CD14-positive monocyte (primary cell): Measurements from ENCODE around the gene GTF3C2. TPM values are rescaled to one million over a fixed set of nuclear protein-coding genes. Genes with fewer than 3 reads are reported as not detected.

ENCODE experiments used
- DNase-seq, 3 donors: peaks; one replicate each; pipeline ENCODE4 v3.0.0-alpha.2; 2011 to 2022
- H2AFZ ChIP-seq: 2 replicates; pipeline ENCODE4 v1.6.0; 2012; ENCODE audit warnings: mild to moderate bottlenecking, low read depth, low read length, inconsistent platforms; ENCODE audit not compliant: insufficient read depth, poor library complexity, severe bottlenecking
- H3K27ac ChIP-seq, 2 donors: 1 replicate in 1 of 2; 2 replicates in 1 of 2; pipeline ENCODE4 v1.5.1; 2012 to 2013; ENCODE audit warnings: low read length in 2 of 2, control low read depth in 1 of 2, inconsistent platforms in 1 of 2, low read depth in 1 of 2, mild to moderate bottlenecking in 1 of 2
- H3K27me3 ChIP-seq, 2 donors: one replicate each; pipeline versions ENCODE4 v1.6.0 to v1.6.1; 2011 to 2013; ENCODE audit warnings: low read length in 2 of 2; ENCODE audit not compliant: control insufficient read depth in 2 of 2, insufficient read depth in 2 of 2
- H3K36me3 ChIP-seq, 2 donors: replicated peaks in 1 of 2; 1 replicate in 1 of 2; 2 replicates in 1 of 2; pipeline versions ENCODE4 v1.5.1 to v1.6.1; 2012 to 2013; ENCODE audit warnings: low read length in 2 of 2, control low read depth in 1 of 2, inconsistent platforms in 1 of 2, mild to moderate bottlenecking in 1 of 2; ENCODE audit not compliant: insufficient read depth in 2 of 2, control insufficient read depth in 1 of 2
- H3K4me1 ChIP-seq, 2 donors: 1 replicate in 1 of 2; 2 replicates in 1 of 2; pipeline versions ENCODE4 v1.5.1 to v1.6.1; 2012 to 2013; ENCODE audit warnings: low read length in 2 of 2, control low read depth in 1 of 2, inconsistent platforms in 1 of 2, mild to moderate bottlenecking in 1 of 2, moderate library complexity in 1 of 2; ENCODE audit not compliant: insufficient read depth in 2 of 2, control insufficient read depth in 1 of 2
- H3K4me2 ChIP-seq: replicated peaks from 2 replicates; pipeline ENCODE3; 2012; ENCODE audit warnings: low read length, moderate library complexity, mild to moderate bottlenecking; ENCODE audit not compliant: poor library complexity, severe bottlenecking; ENCODE audit errors: extremely low read depth
- H3K4me3 ChIP-seq, 3 experiments: fragments of 200-600 bp in 1 of 3; sonication (generic) in 1 of 3; replicated peaks in 1 of 3; 1 replicate in 2 of 3; 2 replicates in 1 of 3; pipeline ENCODE4 v1.5.1; 2011 to 2013; ENCODE audit warnings: low read length in 3 of 3, mild to moderate bottlenecking in 3 of 3, control low read depth in 2 of 3, low read depth in 2 of 3, inconsistent platforms in 1 of 3, moderate library complexity in 1 of 3
- H3K79me2 ChIP-seq: 2 replicates; pipeline ENCODE4 v1.6.0; 2012; ENCODE audit warnings: mild to moderate bottlenecking, control low read depth, inconsistent platforms, low read length, moderate library complexity; ENCODE audit not compliant: insufficient read depth
- H3K9ac ChIP-seq: 2 replicates; pipeline ENCODE4 v1.6.0; 2017; ENCODE audit warnings: low read length, mild to moderate bottlenecking; ENCODE audit not compliant: insufficient read depth, poor library complexity, severe bottlenecking
- H3K9me3 ChIP-seq, 2 donors: replicated peaks in 1 of 2; 1 replicate in 1 of 2; 2 replicates in 1 of 2; pipeline versions ENCODE4 v1.5.1 to v1.6.1; 2012 to 2013; ENCODE audit warnings: low read length in 2 of 2, control low read depth in 1 of 2; ENCODE audit not compliant: control insufficient read depth in 1 of 2, insufficient read depth in 1 of 2
- H4K20me1 ChIP-seq: 2 replicates; pipeline ENCODE4 v1.6.0; 2012; ENCODE audit warnings: mild to moderate bottlenecking, low read length, control low read depth, moderate library complexity; ENCODE audit not compliant: insufficient read depth
- H3K27ac Mint-ChIP-seq, 7 donors: one replicate each; pipeline ENCODE4 v1.8.0; 2020; ENCODE audit warnings: mild to moderate bottlenecking in 7 of 7, mixed read lengths in 7 of 7, moderate library complexity in 6 of 7, inconsistent platforms in 2 of 7
- H3K27me3 Mint-ChIP-seq, 3 donors: one replicate each; pipeline ENCODE4 v1.8.0; 2021 to 2022; ENCODE audit warnings: low read depth in 3 of 3, mild to moderate bottlenecking in 3 of 3, mixed read lengths in 3 of 3, moderate library complexity in 3 of 3, inconsistent platforms in 1 of 3
- H3K36me3 Mint-ChIP-seq, 2 donors: one replicate each; pipeline ENCODE4 v1.8.0; 2020; ENCODE audit warnings: mixed read lengths in 2 of 2, inconsistent platforms in 1 of 2, mild to moderate bottlenecking in 1 of 2
- H3K4me1 Mint-ChIP-seq: one replicate; pipeline ENCODE4 v1.8.0; 2020; ENCODE audit warnings: mild to moderate bottlenecking, mixed read lengths
- H3K4me3 Mint-ChIP-seq, 2 donors: one replicate each; pipeline ENCODE4 v1.8.0; 2020; ENCODE audit warnings: mild to moderate bottlenecking in 2 of 2, mixed read lengths in 2 of 2, moderate library complexity in 1 of 2
- H3K9me3 Mint-ChIP-seq, 7 donors: one replicate each; pipeline ENCODE4 v1.8.0; 2020 to 2022; ENCODE audit warnings: mixed read lengths in 7 of 7, mild to moderate bottlenecking in 6 of 7, moderate library complexity in 6 of 7, inconsistent platforms in 2 of 7
- WGBS: methylation state at CpG from one replicate; pipeline ENCODE4 v1.1.5; 2013; ENCODE audit warnings: missing lambda C conversion rate; ENCODE audit not compliant: insufficient coverage; 5-methylcytosine and 5-hydroxymethylcytosine counted together
- intact Hi-C, 2 donors: fragments of 100-400 bp; cut with micrococcal nuclease; formaldehyde crosslinking; loops; one replicate each; pipeline versions ENCODE4 v1.15.0 to v1.15.1; 2023
- polyA plus RNA-seq, 3 donors: library from polyadenylated mRNA; depleted of rRNA in 1 of 3; unstranded in 2 of 3; stranded (reverse) in 1 of 3; fragments of 300-500 nt in 2 of 3; fragments of >200 nt in 1 of 3; fragmentation: Illumina TruSeq in 2 of 3; gene quantifications; 1 replicate in 2 of 3; 2 replicates in 1 of 3; pipeline ENCODE4 v1.2.3, GENCODE V29; 2012 to 2021
- TF ChIP-seq, protein P1 (sequence below): fragments of 200-600 bp; IDR thresholded peaks from one replicate; pipeline ENCODE4 v1.8.0; 2022; ENCODE audit warnings: antibody characterized with exemption, mild to moderate bottlenecking

Gene GTF3C2
- polyA plus RNA-seq, 3 donors, result 34.4 to 70.8 (median 41.7) TPM

DNA sequence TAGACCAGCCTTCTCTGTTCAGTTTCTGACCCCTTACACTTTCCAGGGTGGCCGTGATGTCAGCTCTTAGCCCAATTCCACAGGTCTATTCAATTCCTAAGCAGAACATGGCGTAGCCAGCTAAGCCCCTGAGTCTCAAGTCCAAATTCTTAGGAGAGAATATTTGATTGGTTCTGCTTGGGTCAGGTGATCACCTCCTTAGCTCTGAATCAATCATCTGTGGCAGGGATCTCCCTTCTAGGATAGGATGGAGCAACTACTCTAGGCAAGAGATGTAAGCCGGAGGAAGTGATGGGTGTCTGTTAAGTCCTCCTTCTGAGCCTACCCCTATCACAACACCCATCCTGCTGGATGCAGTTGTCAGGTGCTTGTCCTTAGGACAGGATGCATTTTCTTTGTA, 59.4 kb downstream of the GTF3C2 start:
- Mint-ChIP-seq H3K27ac (peak overlapping the region in 4 of 7 donors; percentile 46 to 79 (median 62)), H3K4me1 (peaks cover 16% of the 10 kb centered on the region), H3K4me3 (no peak overlapping the region), H3K36me3 (no peaks in the 10 kb centered on the region), H3K27me3 (peaks cover 3 to 10% (median 8%) of the 10 kb centered on the region in 3 donors), H3K9me3 (no peaks in the 10 kb centered on the region)
- TF ChIP-seq, protein P1, sequence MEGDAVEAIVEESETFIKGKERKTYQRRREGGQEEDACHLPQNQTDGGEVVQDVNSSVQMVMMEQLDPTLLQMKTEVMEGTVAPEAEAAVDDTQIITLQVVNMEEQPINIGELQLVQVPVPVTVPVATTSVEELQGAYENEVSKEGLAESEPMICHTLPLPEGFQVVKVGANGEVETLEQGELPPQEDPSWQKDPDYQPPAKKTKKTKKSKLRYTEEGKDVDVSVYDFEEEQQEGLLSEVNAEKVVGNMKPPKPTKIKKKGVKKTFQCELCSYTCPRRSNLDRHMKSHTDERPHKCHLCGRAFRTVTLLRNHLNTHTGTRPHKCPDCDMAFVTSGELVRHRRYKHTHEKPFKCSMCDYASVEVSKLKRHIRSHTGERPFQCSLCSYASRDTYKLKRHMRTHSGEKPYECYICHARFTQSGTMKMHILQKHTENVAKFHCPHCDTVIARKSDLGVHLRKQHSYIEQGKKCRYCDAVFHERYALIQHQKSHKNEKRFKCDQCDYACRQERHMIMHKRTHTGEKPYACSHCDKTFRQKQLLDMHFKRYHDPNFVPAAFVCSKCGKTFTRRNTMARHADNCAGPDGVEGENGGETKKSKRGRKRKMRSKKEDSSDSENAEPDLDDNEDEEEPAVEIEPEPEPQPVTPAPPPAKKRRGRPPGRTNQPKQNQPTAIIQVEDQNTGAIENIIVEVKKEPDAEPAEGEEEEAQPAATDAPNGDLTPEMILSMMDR, result no peak
- Histone ChIP-seq H3K79me2 (no peaks in the 10 kb centered on the region), H3K4me2 (no peak overlapping the region), H3K27me3 (no peaks in the 10 kb centered on the region), H3K27ac (peak overlapping the region in 1 of 2 donors; percentile 41), H3K36me3 (no peaks in the 10 kb centered on the region), H3K4me3 (no peak overlapping the region), H2AFZ (peak overlapping the region; percentile 66), H3K4me1 (peaks cover 13 to 15% of the 10 kb centered on the region in 2 donors), H4K20me1 (no peaks in the 10 kb centered on the region), H3K9ac (no peak overlapping the region), H3K9me3 (no peaks in the 10 kb centered on the region)
- WGBS, result no CpG with 5 or more reads among the region's 3 CpGs
- peak in 1 of 3 donors; percentile 18 for DNase-seq
- intact Hi-C loops, result no loop called here

DNA sequence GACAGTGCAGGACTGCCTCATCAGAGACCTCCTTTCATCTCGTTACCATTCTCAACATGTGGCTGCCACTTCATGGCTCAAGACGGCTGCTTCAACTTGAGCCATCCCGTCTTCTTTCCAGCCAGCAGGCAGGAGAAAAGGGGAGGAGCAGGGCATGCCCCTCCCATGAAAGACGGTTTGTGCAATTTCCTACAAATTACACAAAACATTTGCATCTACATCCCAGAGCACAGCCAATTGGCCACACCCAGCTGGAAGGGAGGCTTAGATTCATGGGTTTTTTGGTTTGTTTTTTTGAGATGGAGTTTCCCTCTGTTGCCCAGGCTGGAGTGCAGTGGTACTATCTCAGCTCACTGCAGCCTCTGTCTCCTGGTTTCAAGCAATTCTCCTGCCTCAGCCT, 60.1 kb downstream of the GTF3C2 start:
- peaks cover 3 to 13% (median 8%) of the 10 kb centered on the region in 3 donors for H3K27me3 Mint-ChIP-seq
- Histone ChIP-seq H3K79me2 (no peaks in the 10 kb centered on the region), H3K9me3 (no peaks in the 10 kb centered on the region), H4K20me1 (no peaks in the 10 kb centered on the region), H3K4me2 (no peak overlapping the region), H3K4me1 (peaks cover 13 to 15% of the 10 kb centered on the region in 2 donors), H3K36me3 (no peaks in the 10 kb centered on the region), H3K27me3 (no peaks in the 10 kb centered on the region), H3K9ac (no peak overlapping the region), H2AFZ (peak overlapping the region; percentile 66), H3K4me3 (peak overlapping the region in 1 of 3 experiments; percentile 12), H3K27ac (no peak overlapping the region)
- peak; percentile 43 to 61 (median 47) for DNase-seq
- peaks cover 16% of the 10 kb centered on the region for H3K4me1 Mint-ChIP-seq
- peak overlapping the region in 1 of 2 donors; percentile 53 for H3K4me3 Mint-ChIP-seq
- H3K36me3 Mint-ChIP-seq, result no peaks in the 10 kb centered on the region
- WGBS, result 51% methylated on average over 3 of the region's 4 CpGs
- intact Hi-C loops, result no loop called here
- H3K9me3 Mint-ChIP-seq, result no peaks in the 10 kb centered on the region
- TF ChIP-seq, protein P1, result no peak
- peak overlapping the region in 3 of 7 donors; percentile 46 to 79 (median 57) for H3K27ac Mint-ChIP-seq
